Subcutaneous abdominal adipose tissue (tissue), 5 donors: ENCODE measurements around the gene LYVE1.
"Not testable (repeated sequence)": the region's sequence is repeated elsewhere in the genome, so short reads cannot be mapped to it uniquely, and the experiment has no call there.

Source experiments
- H3K27ac ChIP-seq: one replicate; pipeline ENCODE4 v1.7.0; 2013; ENCODE audit warnings: low read depth, mild to moderate bottlenecking, inconsistent platforms, low read length, moderate library complexity
- H3K27me3 ChIP-seq, 5 donors: one replicate each; pipeline ENCODE4 v1.7.0; 2013; ENCODE audit warnings: low read length in 5 of 5, inconsistent platforms in 1 of 5; ENCODE audit not compliant: control insufficient read depth in 5 of 5, insufficient read depth in 4 of 5
- H3K36me3 ChIP-seq, 5 donors: one replicate each; pipeline ENCODE4 v1.7.0; 2013; ENCODE audit warnings: low read length in 5 of 5; ENCODE audit not compliant: control insufficient read depth in 5 of 5, insufficient read depth in 5 of 5
- H3K4me1 ChIP-seq, 5 donors: one replicate each; pipeline ENCODE4 v1.7.0; 2013; ENCODE audit warnings: low read length in 5 of 5, mild to moderate bottlenecking in 3 of 5, moderate library complexity in 1 of 5; ENCODE audit not compliant: control insufficient read depth in 5 of 5, insufficient read depth in 5 of 5
- H3K4me3 ChIP-seq, 5 donors: one replicate each; pipeline ENCODE4 v1.7.0; 2013; ENCODE audit warnings: low read length in 5 of 5, low read depth in 1 of 5
- H3K9ac ChIP-seq, 5 donors: one replicate each; pipeline ENCODE4 v1.7.0; 2013; ENCODE audit warnings: low read length in 5 of 5, mild to moderate bottlenecking in 4 of 5, moderate library complexity in 3 of 5
- H3K9me3 ChIP-seq, 5 donors: one replicate each; pipeline ENCODE4 v1.7.0; 2013; ENCODE audit warnings: low read length in 5 of 5; ENCODE audit not compliant: control insufficient read depth in 5 of 5
- donor health status: healthy.
- donor health status: healthy.
- donor health status: healthy.
- donor health status: healthy.
- donor health status: healthy.

The LYVE1 gene

DNA sequence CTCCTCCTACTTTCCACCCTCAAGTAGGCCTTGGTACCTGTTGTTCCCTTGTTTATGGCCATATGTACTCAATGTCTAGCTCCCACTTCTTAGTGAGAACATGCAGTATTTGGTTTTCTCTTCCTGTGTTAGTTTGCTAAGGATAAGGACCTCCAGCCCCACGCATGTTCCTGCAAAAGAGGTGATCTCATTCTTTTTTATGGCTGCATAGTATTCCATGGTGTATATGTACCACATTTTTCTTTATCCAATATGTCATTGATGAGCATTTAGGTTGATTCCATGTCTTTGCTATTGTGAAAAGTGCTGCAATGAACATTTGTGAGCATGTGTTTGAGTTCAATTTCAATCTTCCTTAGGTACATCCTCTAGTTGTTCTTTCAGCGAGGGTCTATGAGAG, 27.4 kb upstream of the LYVE1 start:
- H3K36me3 ChIP-seq, H3K4me1 ChIP-seq, H3K27me3 ChIP-seq, H3K9ac ChIP-seq, H3K4me3 ChIP-seq, H3K27ac ChIP-seq, H3K9me3 ChIP-seq: not testable (repeated sequence)

DNA sequence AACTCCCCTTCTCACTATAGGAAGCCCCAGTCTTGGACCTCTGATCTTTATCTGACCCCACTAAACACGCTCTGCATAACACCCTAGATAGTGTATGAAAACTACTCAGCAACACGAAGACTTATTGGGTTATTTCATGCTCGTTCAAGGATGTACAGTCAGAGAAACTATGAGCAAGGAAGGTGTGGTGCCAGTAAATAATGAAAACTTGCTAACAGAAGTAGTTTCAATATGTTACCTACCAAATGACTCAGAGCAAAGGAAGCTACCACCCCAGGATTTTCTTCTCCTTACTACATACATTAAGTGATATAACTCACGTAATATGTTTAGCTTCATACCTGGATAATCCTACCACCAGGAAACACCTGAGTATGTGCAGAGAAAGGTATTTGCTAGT, 25.9 kb upstream of the LYVE1 start:
- peaks cover 0 to 10% (median 0%) of the 10 kb centered on the region in 5 donors for H3K36me3 ChIP-seq
- no peaks in the 10 kb centered on the region for H3K27me3 ChIP-seq
- no peak overlapping the region for H3K9ac ChIP-seq
- H3K4me3 ChIP-seq, result no peak overlapping the region
- peaks cover 0 to 2% (median 0%) of the 10 kb centered on the region in 5 donors for H3K4me1 ChIP-seq
- H3K9me3 ChIP-seq, result no peaks in the 10 kb centered on the region
- H3K27ac ChIP-seq, result no peak overlapping the region

DNA sequence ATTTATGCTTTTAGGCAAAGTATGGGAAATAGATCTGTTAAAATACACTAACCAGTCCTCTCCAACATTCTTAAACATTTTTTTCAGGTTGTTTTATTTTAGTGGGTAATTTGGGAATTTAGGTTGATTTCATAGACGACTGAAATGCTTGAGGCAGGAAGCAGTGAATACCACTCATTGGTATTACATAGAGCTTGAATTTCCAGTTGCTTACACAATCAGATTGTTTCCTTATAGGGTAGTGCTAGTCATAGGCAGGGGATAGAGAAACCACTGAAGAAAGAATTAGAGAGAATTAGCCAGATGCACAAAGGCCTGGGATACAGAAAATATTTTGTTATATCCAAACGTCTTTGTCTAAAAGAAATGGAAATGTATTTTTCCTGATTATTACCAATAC, 23.9 kb upstream of the LYVE1 start:
- no peaks in the 10 kb centered on the region for H3K9me3 ChIP-seq
- no peak overlapping the region for H3K4me3 ChIP-seq
- H3K9ac ChIP-seq, result no peak overlapping the region
- H3K36me3 ChIP-seq, result peaks cover 0 to 10% (median 0%) of the 10 kb centered on the region in 5 donors
- no peaks in the 10 kb centered on the region for H3K27me3 ChIP-seq
- no peak overlapping the region for H3K27ac ChIP-seq
- H3K4me1 ChIP-seq, result no peaks in the 10 kb centered on the region

DNA sequence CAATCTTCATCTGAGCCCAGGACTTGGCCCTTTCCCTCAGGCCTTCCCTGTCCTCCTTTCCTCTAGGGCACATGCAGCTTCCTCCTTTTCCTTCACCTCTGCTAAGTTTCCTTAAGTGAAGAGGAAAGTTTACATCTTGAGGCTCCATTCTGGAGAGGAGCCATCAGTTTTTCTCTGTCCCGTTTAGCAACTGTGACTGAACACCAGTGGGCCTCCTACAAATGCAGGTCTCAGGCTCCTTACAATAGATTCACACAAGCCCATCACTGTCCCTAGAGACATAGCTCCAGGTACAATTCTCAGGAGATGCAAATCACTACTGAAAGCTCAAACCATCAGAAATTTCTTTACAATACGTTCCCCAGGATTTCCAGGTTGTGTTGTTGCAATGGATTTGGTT, 23.3 kb upstream of the LYVE1 start:
- Histone ChIP-seq H3K4me3 (no peak overlapping the region), H3K4me1 (peaks cover 0 to 6% (median 2%) of the 10 kb centered on the region in 5 donors), H3K9ac (peak overlapping the region in 1 of 5 donors; percentile 5), H3K27me3 (no peaks in the 10 kb centered on the region), H3K9me3 (no peaks in the 10 kb centered on the region), H3K27ac (no peak overlapping the region), H3K36me3 (peaks cover 0 to 10% (median 0%) of the 10 kb centered on the region in 5 donors)

DNA sequence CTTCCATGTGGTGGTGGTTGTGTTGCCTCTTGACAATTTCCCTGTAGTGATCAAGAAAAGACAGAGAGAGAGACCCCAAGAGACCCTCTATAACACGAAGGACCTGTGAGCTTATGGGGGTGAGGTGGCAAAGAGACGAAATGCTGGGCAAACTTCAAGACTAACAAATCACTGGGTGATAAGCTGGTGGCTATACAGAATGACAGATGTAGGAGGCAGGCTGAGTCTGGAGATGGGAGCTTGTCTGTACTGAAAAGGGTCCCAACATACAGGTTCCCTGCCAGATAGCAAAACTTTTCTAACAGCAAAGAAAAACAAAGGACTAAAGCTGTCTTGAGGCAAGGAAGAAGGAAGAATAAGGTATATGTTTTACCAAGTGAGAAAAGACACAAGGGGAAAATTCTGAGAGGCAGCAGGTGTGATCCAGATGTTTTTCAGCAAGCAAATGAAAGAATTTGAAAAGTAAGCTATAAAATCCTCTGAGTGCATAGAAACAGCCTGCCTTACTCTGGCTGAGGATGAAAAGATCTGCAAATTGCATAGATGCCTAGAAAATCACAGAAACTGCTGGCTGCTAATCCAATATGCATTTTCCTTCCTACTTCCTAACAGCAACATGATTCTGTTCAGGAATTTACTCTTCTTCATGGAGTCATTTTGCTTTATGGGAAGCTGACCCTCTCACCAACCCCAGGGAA, 21.9 kb upstream of the LYVE1 start:
- Histone ChIP-seq H3K9ac (no peak overlapping the region), H3K36me3 (peaks cover 0 to 10% (median 0%) of the 10 kb centered on the region in 5 donors), H3K27ac (no peak overlapping the region), H3K9me3 (no peaks in the 10 kb centered on the region), H3K4me1 (peaks cover 0 to 9% (median 5%) of the 10 kb centered on the region in 5 donors), H3K4me3 (no peak overlapping the region), H3K27me3 (no peaks in the 10 kb centered on the region)

DNA sequence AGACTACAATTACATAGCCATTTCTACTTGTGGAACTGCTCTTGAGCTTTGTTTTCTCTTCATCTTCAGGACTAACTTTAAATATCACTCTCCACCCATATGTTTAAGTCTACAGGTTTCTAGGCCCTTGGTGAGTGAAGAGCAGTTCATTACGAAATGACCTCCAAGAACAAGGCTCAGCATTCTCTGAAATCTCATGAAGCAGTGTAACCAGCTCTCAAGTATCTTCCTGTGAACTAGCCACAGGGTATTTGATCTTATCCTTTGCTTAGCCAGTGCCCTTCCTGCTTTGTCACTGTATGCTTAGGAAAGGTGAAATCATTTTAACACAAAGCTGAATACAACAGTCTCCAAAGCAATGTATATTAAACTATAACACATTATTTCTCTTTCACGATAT, 20.4 kb upstream of the LYVE1 start:
- Histone ChIP-seq H3K9ac (no peak overlapping the region), H3K27ac (no peak overlapping the region), H3K9me3 (no peaks in the 10 kb centered on the region), H3K4me1 (peaks cover 0 to 12% (median 5%) of the 10 kb centered on the region in 5 donors), H3K4me3 (no peak overlapping the region), H3K27me3 (no peaks in the 10 kb centered on the region), H3K36me3 (peaks cover 0 to 10% (median 0%) of the 10 kb centered on the region in 5 donors)

DNA sequence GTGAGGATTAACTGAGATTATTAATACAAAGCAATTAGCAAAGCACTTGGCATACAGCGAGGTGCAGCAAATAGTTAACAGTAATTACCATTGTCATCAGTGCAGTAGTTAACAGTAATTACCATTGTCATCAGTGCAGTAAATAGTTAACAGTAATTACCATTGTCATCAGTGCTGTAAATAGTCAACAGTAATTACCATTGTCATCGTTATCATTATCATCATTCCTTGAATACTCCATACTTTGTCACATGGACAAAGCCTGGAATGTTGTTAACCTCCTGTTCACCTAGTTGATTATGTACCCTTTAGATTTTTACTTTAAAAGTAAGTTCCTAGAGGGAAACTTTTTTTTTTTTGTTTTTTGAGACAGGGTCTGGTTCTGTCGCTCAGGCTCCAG, 19.5 kb upstream of the LYVE1 start:
- Histone ChIP-seq H3K9ac (no peak overlapping the region), H3K9me3 (no peaks in the 10 kb centered on the region), H3K4me1 (peaks cover 0 to 17% (median 5%) of the 10 kb centered on the region in 5 donors), H3K4me3 (no peak overlapping the region), H3K36me3 (peaks cover 0 to 8% (median 0%) of the 10 kb centered on the region in 5 donors), H3K27me3 (no peaks in the 10 kb centered on the region), H3K27ac (no peak overlapping the region)

DNA sequence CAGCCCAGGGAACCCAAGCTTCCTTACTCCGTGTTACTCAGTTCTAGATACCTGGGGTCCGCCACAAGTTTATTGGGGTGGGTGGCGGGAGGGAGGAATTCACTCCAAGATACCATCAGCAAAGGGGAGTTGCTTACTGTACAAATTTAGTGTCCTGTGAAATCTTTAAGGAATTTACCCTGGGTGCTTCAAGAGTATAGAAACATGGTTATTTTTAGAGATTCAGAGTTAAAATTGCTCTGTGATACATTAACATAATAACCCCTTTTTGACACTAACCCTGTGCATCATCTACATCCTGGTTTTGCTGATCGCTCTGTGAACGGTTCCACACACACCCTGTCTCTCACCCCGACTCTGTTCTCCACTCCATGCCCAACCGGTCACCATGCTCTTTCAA, 18.9 kb upstream of the LYVE1 start:
- no peaks in the 10 kb centered on the region for H3K27me3 ChIP-seq
- no peak overlapping the region for H3K27ac ChIP-seq
- H3K36me3 ChIP-seq, result peaks cover 0 to 8% (median 0%) of the 10 kb centered on the region in 5 donors
- H3K4me3 ChIP-seq, result no peak overlapping the region
- H3K9ac ChIP-seq, result no peak overlapping the region
- H3K9me3 ChIP-seq, result no peaks in the 10 kb centered on the region
- peaks cover 0 to 17% (median 5%) of the 10 kb centered on the region in 5 donors for H3K4me1 ChIP-seq

DNA sequence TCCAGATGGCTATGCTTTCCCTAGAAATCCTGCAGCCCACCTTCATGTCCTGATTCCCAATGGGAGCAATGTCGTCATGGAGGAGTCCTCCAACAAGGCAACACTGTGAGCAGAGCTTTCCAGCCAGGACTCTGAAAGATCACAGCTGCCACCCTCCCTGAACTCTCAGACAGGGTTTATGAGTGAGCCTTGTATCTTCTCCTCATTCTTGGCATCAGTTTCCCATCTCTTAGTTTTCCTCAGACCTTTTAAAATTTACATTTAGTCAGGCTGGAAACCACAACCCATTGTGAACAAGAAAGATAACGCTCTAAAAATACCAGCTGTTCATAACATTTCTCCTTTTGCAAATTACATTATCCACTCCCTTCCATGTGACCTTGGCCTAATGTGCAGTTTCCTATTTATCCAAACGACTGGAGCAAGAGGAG, 15.6 kb upstream of the LYVE1 start:
- Histone ChIP-seq H3K36me3 (peaks cover 0 to 8% (median 0%) of the 10 kb centered on the region in 5 donors), H3K9ac (no peak overlapping the region), H3K27me3 (no peaks in the 10 kb centered on the region), H3K4me1 (peaks cover 0 to 33% (median 18%) of the 10 kb centered on the region in 5 donors), H3K9me3 (no peaks in the 10 kb centered on the region), H3K4me3 (no peak overlapping the region), H3K27ac (no peak overlapping the region)

DNA sequence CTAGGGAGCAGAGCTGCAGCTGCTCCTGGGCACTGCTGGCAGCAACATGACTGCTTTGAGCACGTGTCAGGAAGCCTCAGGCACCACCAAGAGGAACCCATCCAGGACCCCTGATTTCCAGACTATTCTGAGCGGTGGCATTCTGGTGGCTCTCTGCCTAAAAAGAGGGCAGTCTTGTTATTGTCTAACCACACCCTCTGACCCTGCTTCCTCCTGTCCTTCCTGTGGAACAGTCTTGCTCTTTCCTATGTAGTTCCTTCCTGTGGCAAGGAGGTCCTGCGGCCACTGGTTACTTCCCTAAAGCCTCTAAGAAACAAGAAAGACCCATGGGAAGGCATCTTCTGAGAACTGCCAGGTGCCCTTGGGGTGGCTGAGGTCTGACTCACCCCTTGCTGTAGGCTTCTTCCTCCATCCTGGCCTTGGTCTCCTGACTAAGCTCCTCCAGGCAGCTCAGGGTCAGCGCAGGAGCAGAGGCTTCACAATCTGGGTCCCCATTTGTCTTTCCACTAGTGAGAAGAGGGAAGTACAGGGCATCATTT, 13.1 kb upstream of the LYVE1 start:
- H3K4me3 ChIP-seq, result no peak overlapping the region
- no peaks in the 10 kb centered on the region for H3K27me3 ChIP-seq
- H3K27ac ChIP-seq, result no peak overlapping the region
- peaks cover 0 to 12% (median 0%) of the 10 kb centered on the region in 5 donors for H3K36me3 ChIP-seq
- H3K4me1 ChIP-seq, result peaks cover 0 to 26% (median 18%) of the 10 kb centered on the region in 5 donors
- H3K9ac ChIP-seq, result no peak overlapping the region
- no peaks in the 10 kb centered on the region for H3K9me3 ChIP-seq
